HG03025 (cell line): ENCODE measurements around the gene PCDH7.

ENCODE experiments used
- ATAC-seq: cut with Tn5 transposase; IDR thresholded peaks from one replicate; pipeline ENCODE4 v1.9.1; 2021; ENCODE audit warnings: mild to moderate bottlenecking, moderate library complexity; ENCODE audit not compliant: unreplicated experiment, low FRiP score

PCDH7 gene, protein sequence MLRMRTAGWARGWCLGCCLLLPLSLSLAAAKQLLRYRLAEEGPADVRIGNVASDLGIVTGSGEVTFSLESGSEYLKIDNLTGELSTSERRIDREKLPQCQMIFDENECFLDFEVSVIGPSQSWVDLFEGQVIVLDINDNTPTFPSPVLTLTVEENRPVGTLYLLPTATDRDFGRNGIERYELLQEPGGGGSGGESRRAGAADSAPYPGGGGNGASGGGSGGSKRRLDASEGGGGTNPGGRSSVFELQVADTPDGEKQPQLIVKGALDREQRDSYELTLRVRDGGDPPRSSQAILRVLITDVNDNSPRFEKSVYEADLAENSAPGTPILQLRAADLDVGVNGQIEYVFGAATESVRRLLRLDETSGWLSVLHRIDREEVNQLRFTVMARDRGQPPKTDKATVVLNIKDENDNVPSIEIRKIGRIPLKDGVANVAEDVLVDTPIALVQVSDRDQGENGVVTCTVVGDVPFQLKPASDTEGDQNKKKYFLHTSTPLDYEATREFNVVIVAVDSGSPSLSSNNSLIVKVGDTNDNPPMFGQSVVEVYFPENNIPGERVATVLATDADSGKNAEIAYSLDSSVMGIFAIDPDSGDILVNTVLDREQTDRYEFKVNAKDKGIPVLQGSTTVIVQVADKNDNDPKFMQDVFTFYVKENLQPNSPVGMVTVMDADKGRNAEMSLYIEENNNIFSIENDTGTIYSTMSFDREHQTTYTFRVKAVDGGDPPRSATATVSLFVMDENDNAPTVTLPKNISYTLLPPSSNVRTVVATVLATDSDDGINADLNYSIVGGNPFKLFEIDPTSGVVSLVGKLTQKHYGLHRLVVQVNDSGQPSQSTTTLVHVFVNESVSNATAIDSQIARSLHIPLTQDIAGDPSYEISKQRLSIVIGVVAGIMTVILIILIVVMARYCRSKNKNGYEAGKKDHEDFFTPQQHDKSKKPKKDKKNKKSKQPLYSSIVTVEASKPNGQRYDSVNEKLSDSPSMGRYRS (N-terminal part only)

DNA sequence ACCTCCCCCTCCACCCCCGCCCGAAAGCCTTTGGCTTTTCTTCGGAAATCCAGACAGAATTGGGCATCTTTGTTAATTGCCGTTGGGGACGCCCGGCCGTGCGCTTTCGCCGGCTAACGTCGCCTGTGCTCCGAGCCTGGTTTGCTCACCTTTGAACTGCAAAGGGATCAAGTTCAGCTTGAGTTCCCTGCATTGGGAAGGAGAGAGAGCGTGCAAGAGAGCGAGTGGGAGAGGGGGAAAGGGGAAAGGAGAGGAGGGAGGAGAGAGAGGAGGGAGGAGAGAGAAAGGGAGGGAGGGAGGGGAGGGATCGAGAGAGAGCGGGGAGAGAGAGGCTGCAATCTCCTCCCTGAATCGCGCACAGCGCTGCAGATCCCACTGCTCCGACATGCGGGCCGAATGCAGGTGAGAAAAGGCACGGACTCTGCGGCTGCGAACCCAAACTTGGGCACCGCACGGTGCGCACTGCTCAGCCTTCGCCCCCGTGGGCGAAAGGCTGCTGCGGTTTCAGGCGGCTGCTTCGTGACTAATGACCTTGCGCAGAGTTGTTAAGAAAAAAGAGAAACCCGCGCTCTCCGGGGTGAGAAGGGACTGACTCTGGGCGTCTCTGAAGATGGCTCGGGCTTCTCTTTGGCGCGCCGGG is at the start of gene PCDH7:
TSS of gene PCDH7 (plus strand) at position 349 of the 640 bp plus-strand sequence. CDS start 1,054 bp downstream, outside the sequence.
- no peak for ATAC-seq

DNA sequence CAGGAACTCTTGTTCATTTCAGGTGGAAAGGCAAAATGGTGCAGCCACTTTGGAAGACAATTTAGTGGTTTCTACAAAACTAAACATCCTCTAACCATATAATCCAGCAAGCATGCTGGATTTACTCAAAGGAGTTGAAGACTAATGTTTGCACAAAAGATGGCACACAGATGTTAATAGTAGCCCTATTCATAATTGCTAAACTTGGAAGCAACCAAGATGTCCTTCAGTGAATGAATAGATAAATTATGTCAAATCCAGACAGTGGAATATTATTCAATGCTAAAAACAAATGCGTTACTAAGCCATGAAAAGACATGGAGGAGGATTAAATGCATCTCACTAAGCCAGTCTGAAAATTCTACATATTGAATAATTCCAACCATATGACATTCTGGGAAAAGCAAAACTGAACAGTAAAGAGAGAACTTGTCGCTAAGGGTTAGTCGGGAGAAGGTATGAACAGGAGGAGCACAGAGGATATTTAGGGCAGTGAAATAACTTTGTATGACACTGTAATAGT is 48.2 kb upstream of the PCDH7 start:
- ATAC-seq: no peak

DNA sequence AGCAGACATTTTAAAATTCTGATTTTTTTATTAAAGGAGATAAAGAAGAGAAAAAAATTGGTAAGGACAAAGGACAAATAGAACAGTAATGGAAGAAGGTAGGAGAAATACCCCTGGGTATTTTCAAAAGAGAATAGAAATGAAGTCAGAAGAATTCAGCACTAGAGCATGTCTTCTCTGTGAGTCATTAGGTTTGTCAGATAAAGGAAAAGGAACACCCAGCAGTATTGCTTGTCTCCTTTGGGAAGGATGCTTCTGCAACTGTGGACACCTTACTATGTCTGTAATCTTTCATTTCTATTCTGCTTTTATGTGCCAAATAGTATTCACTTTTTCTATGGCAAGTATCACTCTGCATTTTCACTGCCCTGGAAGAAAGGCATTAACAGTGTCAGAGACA is 24.0 kb upstream of the PCDH7 start:
- ATAC-seq: no peak

- ATAC-seq: no peak
Measured at GRCh38 chr4:30714408-30715031, 5.6 kb upstream of the PCDH7 start.

DNA sequence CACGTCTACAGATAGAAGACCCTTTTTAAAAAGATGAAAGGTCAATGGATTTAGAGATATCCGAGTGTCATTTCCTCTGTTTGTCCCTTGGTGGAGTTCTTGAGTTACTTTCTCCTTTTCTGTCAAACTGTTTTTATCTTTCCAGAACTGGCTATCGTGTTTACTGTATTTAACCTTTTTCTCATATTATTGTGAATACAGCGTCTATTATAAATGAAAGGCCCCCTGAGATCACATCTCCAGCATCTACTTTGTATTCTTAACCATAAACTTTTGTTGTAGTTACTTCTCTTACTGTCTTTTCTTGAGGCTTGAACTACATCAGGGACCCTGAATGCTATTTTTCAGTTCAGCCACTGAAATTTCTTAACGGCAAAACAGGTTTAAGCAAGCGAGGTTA is 4.0 kb upstream of the PCDH7 start:
- no peak for ATAC-seq

DNA sequence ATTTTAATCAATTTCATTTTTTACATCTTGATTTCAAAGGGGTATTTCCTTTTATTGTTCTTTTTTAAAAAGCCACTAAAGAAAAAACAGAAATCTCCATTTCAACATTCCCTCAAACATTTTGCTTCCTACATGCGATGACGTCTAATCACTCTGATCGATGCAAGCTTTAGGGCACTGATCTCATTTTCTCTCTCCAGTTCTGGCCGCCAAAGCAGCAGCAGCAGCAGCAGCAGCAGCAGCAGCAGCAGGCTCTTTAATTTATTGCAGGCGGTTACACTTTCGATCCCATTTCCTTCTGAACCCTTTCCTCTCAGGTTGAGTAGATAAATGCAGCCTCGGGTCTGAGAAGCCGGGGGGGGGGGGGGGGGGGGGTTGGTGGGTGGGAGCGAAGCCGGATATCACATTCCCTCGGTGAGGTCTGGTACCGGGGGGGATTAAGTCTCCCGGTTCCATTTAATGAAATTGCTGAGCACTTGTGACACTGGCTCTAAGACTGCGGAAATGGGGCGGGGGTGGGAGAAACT is 3.4 kb upstream of the PCDH7 start:
- no peak for ATAC-seq

- ATAC-seq: no peak
Measured at GRCh38 chr4:30717208-30718020, 2.8 kb upstream of the PCDH7 start.

DNA sequence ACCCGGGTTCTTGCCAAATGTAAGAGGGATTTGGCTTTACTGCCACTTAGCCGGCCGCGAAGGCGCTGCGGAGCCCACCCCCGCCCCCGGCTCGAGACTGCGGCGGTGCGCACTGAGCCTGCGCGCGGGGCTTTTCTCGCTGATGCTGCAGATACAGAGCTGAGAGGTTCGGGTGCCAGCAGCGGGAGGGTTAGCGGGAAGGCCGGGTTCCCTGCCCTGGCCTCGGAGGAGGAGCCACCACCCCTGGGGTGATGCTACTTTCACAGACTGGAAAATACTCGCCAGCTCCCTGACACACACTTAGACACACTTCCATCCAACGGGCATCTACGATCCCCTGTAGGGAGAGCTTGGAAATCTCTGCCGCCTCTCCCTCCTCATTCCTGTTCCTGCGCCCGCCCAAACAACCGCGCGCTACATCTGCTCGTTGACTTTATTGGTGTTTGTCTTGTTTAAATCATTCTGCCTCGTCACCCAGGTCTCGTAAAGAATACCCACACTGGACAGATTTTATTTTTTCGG is 2.1 kb upstream of the PCDH7 start:
- no peak for ATAC-seq

GRCh38 chr4:30718641-30719453 is 1.3 kb upstream of the PCDH7 start:
- ATAC-seq: no peak

DNA sequence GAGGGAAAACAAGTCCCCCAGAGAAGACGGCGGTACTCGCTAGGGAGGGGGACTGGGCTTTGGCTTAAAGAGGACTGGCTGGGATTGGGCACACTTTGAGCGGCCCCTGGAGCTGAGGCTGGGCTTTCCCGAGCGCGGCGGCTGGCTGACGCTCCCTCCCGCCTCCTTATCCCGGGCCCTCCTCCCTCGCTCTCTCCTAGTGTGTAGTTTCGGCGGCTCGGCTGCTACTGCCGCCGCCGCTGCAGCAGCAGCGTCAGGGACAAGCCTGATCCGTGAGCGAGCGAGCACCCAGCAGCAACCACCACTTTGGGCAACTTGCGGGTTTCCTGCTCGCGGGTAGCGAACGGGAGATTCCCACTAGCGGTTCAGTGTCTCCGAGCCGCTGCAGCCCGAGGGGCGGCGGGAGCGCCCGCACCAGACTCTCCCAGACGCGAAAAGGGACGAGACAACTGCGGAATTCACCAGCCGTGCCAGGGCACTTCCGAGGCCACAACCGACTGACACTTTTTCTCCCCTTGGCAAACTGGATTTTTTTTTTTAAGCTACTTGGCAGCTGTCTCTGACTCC is 632 bp upstream of the PCDH7 start:
- ATAC-seq: no peak

GRCh38 chr4:30720661-30721184 is 554 bp downstream of the PCDH7 start:
- no peak for ATAC-seq

DNA sequence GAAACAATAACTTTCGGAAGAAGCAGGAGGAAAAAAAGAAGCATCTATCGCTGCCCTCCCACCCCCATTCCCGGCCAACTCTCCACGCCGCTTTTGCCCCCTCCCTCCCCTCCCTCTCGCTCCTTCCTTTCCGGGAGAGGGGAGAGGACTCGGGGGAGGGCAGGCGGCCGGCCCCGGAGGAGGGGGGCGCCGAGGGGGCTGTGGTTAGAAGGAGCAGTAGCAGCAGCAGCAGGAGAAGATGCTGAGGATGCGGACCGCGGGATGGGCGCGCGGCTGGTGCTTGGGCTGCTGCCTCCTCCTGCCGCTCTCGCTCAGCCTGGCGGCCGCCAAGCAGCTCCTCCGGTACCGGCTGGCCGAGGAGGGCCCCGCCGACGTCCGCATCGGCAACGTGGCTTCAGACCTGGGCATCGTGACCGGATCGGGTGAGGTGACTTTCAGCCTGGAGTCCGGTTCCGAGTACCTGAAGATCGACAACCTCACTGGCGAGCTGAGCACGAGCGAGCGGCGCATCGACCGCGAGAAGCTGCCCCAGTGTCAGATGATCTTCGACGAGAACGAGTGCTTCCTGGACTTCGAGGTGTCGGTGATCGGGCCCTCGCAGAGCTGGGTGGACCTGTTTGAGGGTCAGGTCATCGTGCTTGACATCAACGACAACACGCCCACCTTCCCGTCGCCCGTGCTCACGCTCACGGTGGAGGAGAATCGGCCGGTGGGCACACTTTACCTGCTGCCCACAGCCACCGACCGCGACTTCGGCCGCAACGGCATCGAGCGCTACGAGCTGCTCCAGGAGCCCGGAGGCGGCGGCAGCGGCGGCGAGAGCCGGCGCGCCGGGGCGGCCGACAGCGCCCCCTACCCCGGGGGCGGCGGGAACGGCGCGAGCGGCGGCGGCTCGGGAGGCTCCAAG is 1.3 kb downstream of the PCDH7 start:
- ATAC-seq: no peak

GRCh38 chr4:30722092-30722358 is 1.9 kb downstream of the PCDH7 start:
- no peak for ATAC-seq

- no peak for ATAC-seq
Measured at GRCh38 chr4:30722359-30723200, 2.4 kb downstream of the PCDH7 start.

DNA sequence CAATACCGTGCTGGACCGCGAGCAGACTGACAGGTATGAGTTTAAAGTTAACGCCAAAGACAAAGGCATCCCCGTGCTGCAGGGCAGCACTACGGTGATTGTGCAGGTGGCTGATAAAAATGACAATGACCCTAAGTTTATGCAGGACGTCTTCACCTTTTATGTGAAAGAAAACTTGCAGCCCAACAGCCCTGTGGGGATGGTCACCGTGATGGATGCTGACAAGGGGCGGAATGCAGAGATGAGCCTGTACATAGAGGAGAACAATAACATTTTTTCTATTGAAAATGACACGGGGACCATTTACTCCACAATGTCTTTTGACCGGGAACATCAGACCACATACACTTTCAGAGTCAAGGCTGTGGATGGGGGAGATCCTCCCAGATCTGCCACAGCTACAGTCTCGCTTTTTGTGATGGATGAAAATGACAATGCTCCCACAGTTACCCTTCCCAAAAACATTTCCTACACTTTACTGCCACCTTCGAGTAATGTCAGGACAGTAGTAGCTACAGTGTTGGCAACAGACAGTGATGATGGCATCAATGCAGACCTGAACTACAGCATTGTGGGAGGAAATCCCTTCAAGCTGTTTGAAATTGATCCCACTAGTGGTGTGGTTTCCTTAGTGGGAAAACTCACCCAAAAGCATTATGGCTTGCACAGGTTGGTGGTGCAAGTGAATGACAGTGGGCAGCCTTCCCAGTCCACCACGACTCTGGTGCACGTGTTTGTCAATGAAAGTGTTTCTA is 3.2 kb downstream of the PCDH7 start:
- ATAC-seq: no peak
